Osteocyte (in vitro differentiated cells): ENCODE measurements around the gene EFR3B. TPM values are rescaled to one million over a fixed set of nuclear protein-coding genes. Genes with fewer than 3 reads are reported as not detected.
"Not testable (repeated sequence)": the region's sequence is repeated elsewhere in the genome, so short reads cannot be mapped to it uniquely, and the experiment has no call there.

ENCODE experiments used
- DNase-seq: peaks from one replicate; pipeline ENCODE4 v3.0.0; 2021; ENCODE audit warnings: mixed read lengths; ENCODE audit not compliant: unreplicated experiment; ENCODE audit errors: extremely low spot score
- H3K27ac Mint-ChIP-seq: one replicate; pipeline ENCODE4 v1.8.0; 2021; ENCODE audit warnings: mild to moderate bottlenecking, mixed read lengths; ENCODE audit not compliant: unreplicated experiment
- H3K27me3 Mint-ChIP-seq: one replicate; pipeline ENCODE4 v1.8.0; 2021; ENCODE audit warnings: mixed read lengths; ENCODE audit not compliant: unreplicated experiment
- H3K36me3 Mint-ChIP-seq: one replicate; pipeline ENCODE4 v1.8.0; 2021; ENCODE audit warnings: mixed read lengths; ENCODE audit not compliant: unreplicated experiment
- H3K4me1 Mint-ChIP-seq: one replicate; pipeline ENCODE4 v1.8.0; 2021; ENCODE audit warnings: mixed read lengths; ENCODE audit not compliant: unreplicated experiment
- H3K4me3 Mint-ChIP-seq: one replicate; pipeline ENCODE4 v1.8.0; 2021; ENCODE audit warnings: mild to moderate bottlenecking, moderate library complexity, mixed read lengths; ENCODE audit not compliant: unreplicated experiment
- H3K9me3 Mint-ChIP-seq: one replicate; pipeline ENCODE4 v1.8.0; 2021; ENCODE audit warnings: mixed read lengths; ENCODE audit not compliant: unreplicated experiment
- total RNA-seq: library from RNA; stranded (reverse); gene quantifications from 2 replicates; pipeline ENCODE4 v1.2.1, GENCODE V29; 2021
- TF ChIP-seq, protein P1 (sequence below): fragments of 200-600 bp; sonication (generic); IDR thresholded peaks from 2 replicates; pipeline ENCODE4 v1.5.0; 2021; ENCODE audit warnings: antibody characterized with exemption, mild to moderate bottlenecking, moderate library complexity

The EFR3B gene
- total RNA-seq, 1 donor from 2014 or later: 1.3 TPM

DNA sequence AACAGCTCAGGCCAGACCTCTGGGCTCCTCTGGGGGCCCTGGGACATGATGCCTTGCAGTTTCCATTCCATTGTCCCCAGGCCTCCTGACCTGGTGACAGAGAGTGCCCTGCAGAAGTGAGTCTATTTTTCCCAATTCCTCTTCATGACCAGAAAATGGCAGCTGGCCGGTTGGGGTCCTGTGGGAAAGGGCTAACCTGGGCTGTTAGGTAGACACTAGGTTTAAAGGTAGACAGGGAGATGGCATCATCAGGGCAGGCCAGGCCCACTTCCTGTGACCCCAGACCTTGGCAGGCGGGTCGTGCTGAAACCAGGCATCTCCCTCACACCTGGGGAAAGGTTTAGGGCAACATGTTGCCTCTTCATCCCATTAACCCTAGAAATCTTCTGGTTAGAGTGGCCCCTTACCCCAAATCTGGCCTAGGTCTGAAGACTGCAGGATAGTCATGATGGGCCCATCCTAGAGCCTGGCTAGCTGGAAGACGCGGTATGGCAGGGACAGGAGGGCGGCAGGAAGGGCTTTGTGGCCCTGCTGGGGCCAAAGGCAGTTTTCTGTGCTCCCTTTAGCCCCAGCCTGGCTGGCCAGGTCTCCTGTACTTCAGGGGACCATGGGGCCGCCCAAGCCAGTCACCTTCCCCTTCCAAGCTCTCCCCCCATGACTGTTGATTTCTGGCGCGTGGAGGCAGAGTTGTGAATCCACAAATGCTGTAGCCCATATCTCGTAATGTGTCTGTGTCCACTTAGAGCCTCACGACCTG lies 116.4 kb downstream of the EFR3B start:
- H3K36me3 Mint-ChIP-seq: no peaks in the 10 kb centered on the region
- TF ChIP-seq, protein P1, sequence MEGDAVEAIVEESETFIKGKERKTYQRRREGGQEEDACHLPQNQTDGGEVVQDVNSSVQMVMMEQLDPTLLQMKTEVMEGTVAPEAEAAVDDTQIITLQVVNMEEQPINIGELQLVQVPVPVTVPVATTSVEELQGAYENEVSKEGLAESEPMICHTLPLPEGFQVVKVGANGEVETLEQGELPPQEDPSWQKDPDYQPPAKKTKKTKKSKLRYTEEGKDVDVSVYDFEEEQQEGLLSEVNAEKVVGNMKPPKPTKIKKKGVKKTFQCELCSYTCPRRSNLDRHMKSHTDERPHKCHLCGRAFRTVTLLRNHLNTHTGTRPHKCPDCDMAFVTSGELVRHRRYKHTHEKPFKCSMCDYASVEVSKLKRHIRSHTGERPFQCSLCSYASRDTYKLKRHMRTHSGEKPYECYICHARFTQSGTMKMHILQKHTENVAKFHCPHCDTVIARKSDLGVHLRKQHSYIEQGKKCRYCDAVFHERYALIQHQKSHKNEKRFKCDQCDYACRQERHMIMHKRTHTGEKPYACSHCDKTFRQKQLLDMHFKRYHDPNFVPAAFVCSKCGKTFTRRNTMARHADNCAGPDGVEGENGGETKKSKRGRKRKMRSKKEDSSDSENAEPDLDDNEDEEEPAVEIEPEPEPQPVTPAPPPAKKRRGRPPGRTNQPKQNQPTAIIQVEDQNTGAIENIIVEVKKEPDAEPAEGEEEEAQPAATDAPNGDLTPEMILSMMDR: no peak
- peaks cover 2% of the 10 kb centered on the region for H3K4me1 Mint-ChIP-seq
- H3K27me3 Mint-ChIP-seq: peaks cover 4% of the 10 kb centered on the region
- no peak for DNase-seq
- H3K4me3 Mint-ChIP-seq: no peak overlapping the region
- no peak overlapping the region for H3K27ac Mint-ChIP-seq
- H3K9me3 Mint-ChIP-seq: no peaks in the 10 kb centered on the region

DNA sequence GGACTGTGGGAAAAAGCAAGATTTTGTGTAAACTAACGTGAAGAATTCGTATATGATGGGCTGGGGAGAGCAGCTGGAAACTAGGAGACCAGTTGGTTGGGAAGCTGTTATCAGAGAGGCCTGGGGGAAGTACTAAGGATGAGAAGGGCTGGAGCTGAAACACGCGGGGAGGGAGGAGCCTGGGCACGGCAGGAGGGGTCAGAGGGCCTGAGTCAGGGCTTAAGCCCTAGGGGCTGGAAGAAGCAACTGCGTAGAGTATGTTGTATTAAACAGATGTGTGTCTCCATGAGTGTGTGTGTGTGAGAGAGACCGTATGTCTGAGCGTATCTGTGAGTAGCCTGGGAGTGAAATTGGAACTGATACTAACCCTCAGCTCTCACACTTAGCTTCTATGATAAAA lies 118.1 kb downstream of the EFR3B start:
- Mint-ChIP-seq H3K4me3 (no peak overlapping the region), H3K4me1 (peaks cover 2% of the 10 kb centered on the region)

DNA sequence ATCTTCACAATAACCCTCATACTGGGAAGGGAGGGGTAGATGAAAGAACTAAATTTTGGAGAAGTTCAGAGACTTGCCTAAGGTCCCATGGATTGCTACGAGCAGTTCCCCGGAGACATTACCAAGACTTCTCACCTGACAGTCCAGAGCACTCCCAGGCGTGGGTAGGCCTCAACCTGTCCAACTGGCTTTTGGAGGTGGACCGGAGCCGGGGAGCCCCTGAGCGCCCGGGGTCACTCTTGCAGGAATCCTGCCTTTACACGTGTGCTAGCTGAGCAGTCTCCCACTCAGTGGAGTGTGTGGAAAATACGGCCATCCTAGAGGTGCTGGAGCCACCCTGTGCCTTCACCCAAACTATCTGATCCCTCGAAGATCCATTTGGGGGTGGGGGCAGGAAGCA lies 118.5 kb downstream of the EFR3B start:
- peaks cover 2% of the 10 kb centered on the region for H3K4me1 Mint-ChIP-seq
- DNase-seq: no peak
- H3K27ac Mint-ChIP-seq: no peak overlapping the region
- no peak overlapping the region for H3K4me3 Mint-ChIP-seq
- no peaks in the 10 kb centered on the region for H3K9me3 Mint-ChIP-seq
- H3K27me3 Mint-ChIP-seq: peaks cover 16% of the 10 kb centered on the region
- TF ChIP-seq, protein P1: no peak
- H3K36me3 Mint-ChIP-seq: no peaks in the 10 kb centered on the region

More for the DNA sequence above, 118.1 kb downstream of the EFR3B start:
- H3K27ac Mint-ChIP-seq: no peak overlapping the region
- peaks cover 12% of the 10 kb centered on the region for H3K27me3 Mint-ChIP-seq
- DNase-seq: no peak
- H3K36me3 Mint-ChIP-seq: no peaks in the 10 kb centered on the region
- H3K9me3 Mint-ChIP-seq: no peaks in the 10 kb centered on the region
- TF ChIP-seq, protein P1: no peak

DNA sequence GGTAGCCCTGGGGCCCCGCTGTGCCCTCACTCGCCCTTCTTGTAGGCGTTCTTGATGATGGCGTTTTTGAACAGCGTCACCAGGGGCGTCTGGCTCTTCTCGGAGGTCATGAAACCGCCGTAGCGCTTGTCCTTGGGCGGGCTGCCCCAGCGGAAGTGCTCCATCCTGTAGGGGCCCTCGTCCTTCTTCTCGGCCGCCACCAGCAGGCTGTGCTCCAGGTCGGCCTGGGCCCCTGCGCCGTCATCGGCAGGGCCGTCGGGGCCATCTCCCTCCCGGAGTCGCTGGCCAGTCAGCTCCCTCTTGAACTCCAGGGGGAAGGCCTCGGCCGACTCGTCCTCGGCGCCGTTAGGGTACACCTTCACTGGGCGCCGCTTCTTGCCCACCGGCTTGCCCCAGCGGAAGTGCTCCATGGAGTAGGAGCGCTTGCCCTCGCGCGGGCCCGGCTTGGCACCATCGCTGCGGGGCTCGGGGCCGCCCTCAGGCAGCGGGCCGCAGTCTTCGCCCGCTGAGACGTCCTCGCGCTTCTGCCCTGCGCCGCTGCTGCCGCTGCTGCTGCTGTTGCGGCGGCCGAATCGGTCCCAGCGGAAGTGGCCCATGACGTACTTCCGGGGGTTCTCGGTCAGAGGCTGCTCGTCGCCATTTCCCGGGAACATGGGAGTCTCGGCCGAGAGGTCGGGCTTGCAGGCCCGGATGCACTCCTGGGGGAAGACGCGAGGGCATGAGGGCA lies 119.3 kb downstream of the EFR3B start:
- DNase-seq: no peak
- no peak overlapping the region for H3K27ac Mint-ChIP-seq
- H3K4me3 Mint-ChIP-seq: no peak overlapping the region
- H3K9me3 Mint-ChIP-seq: no peaks in the 10 kb centered on the region
- no peaks in the 10 kb centered on the region for H3K36me3 Mint-ChIP-seq
- H3K4me1 Mint-ChIP-seq: peaks cover 2% of the 10 kb centered on the region
- TF ChIP-seq, protein P1: no peak
- peaks cover 25% of the 10 kb centered on the region for H3K27me3 Mint-ChIP-seq

DNA sequence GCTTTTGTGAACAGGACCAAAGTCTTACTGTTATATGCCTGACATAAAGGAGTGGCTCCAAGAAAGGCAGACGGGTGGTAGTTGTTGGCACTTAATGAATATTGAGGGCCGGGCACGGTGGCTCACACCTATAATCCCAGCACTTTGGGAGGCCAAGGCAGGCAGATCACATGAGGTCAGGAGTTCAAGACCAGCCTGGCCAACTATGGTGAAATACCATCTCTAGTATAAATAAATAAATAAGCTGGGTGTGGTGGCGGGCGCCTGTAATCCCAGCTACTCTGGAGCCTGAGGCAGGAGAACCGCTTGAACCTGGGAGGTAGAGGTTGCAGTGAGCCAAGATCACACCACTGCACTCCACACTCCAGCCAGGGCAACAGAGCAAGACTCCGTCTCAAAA lies 120.2 kb downstream of the EFR3B start:
- not testable (repeated sequence) for H3K27ac Mint-ChIP-seq, DNase-seq, H3K4me3 Mint-ChIP-seq, H3K4me1 Mint-ChIP-seq, H3K9me3 Mint-ChIP-seq, H3K36me3 Mint-ChIP-seq
- H3K27me3 Mint-ChIP-seq: peaks cover 33% of the 10 kb centered on the region
